ENCODE data around the gene TSPAN32.
"Not testable (repeated sequence)": the region's sequence is repeated elsewhere in the genome, so short reads cannot be mapped to it uniquely, and the experiment has no call there.

Gene TSPAN32

DNA sequence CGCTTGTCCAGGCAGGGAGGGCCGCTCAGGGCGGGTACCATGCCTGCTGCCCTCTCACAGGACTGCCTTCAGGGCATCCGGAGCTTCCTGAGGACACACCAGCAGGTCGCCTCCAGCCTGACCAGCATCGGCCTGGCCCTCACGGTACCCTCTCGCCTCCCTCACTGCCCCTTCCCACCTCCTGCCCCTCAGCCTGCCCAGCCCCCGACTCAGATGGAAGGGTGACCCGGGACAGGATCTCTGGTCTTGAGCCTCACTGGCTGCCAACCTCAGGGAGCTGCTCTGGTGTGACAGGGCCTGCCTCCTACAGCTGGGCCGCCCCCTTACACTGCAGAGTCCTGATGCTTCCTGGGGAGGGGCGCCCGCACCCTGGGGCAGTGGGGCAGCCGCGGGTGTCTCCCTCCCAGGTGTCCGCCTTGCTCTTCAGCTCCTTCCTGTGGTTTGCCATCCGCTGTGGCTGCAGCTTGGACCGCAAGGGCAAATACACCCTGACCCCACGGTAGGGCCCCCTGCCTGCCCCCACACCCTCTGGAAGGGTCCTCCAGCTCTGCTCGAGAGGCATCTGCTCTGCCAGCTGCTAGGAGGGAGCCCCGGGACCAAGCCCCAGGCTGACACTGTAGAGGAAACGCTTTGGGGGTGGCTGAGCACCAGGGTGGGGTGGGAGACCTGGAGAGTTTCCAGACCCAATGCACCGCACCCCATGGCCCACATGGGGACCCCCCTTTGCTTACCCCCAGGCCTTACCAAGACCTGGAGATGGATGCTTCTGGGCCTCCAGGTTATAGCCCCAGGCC, 14.6 kb downstream of the TSPAN32 start:
- DNase-seq (ENCODE audit: low read depth), result no peak

DNA sequence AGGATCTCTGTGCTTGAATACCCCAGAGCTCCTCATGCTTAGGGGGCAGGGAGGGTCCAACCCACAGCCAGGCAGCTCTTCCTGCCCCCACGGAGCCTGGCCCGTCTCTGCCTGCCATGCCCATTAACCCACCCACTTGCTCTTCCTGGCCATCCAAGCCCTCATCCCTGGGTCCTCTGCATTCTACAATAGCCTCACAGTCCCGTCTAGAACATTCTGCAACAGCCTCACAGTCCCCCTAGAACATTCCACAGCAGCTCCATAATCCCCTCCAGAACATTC, 15.1 kb downstream of the TSPAN32 start:
- DNase-seq (ENCODE audit: low read depth), result no peak

DNA sequence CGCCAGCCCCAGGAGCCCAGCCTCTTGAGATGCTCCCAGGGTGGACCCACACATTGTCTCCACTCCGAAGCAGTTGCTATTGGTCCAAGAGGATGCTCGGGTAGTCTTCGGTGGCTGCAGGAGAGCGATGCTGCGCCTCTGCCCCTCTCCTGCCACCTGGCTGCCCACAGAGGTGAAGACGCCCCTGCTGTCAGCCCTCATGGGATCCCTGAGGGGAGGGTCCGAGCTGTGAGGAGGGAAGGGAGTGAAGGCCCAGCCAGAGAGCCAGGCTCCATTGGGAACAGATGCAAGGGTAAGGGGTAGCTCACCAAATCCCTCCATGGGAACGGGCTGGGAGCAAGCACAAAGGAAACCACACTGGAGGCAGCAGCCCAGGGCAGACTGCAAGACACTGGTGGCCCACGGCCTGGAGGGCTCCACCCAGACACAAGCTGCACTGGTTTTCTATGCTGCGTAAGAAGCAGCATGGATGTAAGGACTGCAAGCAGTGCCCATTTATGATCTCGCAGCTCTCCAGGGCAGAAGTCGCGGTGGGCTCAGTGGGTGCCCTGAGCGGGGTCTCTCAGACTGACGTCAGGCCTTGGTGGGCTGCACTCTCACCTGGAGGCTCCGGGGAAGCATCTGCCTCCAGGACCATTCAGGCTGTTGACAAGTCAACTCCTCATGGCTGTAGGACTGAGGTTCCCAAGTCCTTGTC, 15.7 kb downstream of the TSPAN32 start:
- DNase-seq (ENCODE audit: low read depth), result no peak

DNA sequence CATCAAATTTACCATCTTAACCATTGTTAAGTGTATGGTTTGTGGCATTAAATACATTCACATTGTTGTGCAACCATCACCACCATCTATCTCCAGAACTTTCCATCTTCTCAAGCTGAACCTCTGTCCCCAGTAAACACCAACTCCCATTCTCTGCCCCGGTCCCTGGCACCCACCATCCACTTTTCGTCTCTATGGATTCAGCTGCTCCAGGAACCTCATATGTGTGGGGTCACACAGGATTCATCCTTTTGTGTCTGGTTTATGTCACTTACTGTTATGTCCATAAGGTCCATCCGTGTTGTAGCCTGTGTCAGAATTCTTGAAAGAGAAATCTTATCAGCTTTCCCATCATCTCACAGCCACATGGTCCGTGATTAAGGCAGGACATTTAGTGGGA, 16.3 kb downstream of the TSPAN32 start:
- DNase-seq (ENCODE audit: low read depth), result no peak

DNA sequence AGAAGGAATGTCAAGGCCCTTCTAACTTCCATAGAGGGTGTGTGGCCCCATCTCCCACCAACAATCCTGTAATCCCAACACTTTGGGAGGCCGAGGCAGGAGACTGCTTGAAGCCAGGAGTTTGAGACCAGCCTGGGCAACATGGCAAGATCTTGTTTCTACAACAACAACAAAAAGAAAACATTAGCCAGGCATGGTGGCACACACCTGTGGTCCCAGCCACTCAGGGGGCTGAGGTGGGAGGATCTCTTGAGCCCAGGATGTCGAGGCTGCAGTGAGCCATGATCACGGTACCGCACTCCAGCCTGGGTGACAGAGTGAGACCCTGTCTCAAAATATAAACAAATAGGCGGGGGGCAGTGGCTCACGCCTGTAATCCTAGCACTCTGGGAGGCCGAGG, 16.9 kb downstream of the TSPAN32 start:
- no peak for DNase-seq (ENCODE audit: low read depth)

DNA sequence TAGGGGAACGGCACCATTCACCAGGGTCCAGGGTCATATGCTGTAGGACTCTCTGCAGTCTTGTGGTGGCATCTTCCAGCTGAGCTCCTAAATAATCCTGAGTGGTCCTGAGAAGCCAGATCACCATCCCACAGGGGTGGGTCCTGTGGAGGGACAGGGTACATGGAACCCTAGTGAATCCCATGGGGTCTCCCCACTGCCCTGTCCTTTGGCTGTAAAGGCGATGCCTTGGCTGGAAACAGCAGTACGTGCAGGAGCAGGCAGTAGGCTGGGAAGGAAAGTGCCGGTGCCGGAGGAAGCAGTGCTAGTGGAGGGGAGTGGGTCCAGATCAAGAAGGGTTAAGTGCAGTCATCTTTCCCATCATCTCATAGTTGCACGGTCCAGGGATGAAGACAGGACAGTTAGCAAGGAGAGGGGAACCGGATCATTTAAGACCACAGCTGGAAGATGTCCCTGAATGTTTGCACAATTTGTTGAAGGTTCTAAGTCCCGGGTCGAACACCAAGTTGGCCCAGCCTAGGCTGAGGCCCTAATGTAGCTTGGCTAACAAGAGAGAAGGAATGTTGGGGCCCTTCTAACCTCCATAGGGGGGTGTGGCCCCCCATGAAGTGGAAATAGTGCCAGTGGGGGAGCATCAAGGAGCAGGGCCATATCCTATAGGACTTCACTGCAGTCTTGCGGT, 18.1 kb downstream of the TSPAN32 start:
- DNase-seq (ENCODE audit: low read depth), result no peak

DNA sequence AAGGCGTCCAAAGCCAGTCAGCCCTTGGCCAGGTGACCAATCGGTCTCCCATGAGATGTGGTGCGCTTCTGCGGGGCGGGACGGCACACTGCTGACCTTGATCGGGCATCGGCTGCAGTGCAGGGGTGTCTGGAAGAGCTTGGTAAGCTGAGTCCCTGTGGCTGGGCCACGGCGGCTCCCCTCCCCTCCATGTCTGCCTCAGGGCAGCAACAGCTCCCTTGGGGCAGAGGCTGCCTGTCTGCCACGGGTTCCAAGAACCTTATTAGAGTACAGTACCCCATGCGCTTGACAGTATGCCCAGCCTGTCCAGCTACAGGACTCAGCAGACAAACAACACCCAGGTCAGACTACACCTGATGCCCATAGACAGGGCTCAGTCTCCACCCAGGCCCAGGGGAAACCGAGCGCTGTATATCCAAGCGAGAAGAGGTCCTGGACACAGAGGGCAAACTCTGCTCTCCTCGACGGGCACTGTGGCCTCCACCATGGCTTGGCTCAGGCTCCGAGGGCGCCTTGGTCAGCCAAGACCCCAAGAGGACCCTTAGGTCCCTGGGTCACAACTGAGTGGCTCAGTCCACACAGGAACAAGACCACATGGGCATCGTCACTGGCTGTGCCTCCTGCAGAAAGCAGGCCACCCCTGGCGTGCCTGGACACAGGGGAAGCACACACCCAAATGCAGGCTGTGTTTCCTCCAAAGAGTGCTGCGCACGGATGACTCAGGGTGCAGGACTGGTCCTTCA, 18.9 kb downstream of the TSPAN32 start:
- DNase-seq (ENCODE audit: low read depth), result no peak

DNA sequence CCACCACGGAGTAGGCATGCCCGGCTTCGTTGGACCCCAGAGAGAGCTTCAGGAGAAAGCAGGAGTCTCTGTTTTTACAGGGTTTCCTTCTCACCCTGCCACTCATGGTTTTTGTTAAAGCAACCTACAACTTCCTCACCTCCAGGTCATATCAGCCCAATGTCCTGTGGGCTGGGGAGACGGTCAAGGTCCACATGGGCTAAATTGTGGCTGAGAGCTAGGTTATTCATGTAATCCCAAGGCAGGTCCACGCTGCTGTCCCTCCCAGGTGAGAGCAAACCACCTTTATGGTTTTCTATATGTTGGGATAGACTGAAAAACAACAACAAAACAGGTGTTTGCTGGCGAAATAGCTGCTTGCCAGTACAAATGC, 19.5 kb downstream of the TSPAN32 start:
- DNase-seq (ENCODE audit: low read depth), result no peak

DNA sequence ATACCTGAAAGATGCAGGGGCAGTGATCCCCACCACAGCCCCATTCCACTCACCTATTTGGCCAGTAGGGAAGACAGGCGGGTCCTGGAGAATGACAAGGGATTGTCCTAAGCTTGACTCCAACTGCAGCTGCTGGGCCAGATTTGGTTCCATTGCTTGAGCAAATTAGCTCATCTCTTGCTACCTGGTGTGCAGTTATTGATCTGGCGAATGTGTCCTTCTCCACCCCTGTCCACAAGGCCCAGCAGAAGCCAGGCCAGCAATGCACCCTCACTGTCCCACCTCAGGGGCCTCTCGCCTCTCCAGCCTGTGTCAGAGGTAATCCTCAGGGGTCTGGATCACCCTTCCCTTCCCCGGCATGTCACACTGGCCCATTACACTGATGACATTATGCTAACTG, 23.3 kb downstream of the TSPAN32 start:
- DNase-seq (ENCODE audit: low read depth), result no peak

DNA sequence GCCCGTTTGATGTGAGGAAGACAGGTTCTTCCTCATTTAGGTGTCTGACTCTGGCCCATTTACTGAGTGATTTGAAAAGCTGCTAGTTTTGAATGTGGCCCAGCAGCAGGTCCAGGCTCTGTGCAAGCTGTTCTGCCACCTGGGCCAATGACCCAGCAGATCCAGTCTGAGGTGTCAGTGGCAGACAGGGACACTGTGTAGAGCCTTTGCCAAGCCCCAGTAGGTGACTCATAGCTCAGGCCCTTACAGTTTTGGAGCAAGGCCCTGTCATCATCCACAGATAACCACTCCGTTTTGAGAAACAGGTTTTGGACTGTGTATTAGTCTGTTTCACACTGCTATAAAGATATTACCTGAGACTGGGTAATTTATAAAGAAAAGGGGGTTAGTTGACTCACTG, 23.9 kb downstream of the TSPAN32 start:
- no peak for DNase-seq (ENCODE audit: low read depth)

DNA sequence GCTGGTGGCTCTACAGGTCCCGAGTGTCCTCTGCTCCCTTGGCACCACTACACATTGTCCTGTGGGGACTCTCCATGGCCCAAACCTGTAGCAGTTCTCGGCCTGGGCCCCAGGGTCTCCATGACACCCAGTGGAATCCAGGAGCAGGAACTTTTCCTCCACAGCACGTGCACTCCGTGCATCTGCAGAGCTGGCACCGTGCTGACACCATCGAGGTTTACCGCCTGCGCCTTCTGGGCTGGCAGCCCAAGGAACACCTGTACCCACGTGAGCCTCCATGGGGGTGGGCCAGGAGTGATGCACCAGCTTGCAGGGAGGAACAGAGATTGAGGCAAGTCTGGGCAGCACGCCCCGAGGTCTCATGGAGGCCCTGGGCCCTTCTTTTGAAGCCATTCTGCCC, 25.2 kb downstream of the TSPAN32 start:
- no peak for DNase-seq (ENCODE audit: low read depth)

DNA sequence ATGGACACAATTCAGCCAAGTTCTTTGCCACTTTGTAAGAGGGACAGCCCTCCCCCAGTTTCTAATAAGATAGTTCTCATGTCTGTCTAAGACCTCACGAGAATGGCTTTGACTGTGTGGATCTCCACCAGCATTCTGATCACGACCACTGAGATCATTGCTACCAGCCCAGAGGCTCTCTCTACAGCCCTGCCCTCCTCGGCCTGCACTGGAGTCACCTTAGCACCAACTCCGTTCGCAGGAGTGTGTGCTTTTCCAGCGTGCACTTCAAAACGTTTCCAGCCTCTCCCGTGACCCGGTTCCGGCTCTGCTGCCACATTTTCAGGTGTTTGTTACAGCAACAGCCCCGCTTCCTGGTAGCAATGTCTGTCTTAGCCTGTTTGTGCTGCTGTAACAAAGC, 26.2 kb downstream of the TSPAN32 start:
- no peak for DNase-seq (ENCODE audit: low read depth)

DNA sequence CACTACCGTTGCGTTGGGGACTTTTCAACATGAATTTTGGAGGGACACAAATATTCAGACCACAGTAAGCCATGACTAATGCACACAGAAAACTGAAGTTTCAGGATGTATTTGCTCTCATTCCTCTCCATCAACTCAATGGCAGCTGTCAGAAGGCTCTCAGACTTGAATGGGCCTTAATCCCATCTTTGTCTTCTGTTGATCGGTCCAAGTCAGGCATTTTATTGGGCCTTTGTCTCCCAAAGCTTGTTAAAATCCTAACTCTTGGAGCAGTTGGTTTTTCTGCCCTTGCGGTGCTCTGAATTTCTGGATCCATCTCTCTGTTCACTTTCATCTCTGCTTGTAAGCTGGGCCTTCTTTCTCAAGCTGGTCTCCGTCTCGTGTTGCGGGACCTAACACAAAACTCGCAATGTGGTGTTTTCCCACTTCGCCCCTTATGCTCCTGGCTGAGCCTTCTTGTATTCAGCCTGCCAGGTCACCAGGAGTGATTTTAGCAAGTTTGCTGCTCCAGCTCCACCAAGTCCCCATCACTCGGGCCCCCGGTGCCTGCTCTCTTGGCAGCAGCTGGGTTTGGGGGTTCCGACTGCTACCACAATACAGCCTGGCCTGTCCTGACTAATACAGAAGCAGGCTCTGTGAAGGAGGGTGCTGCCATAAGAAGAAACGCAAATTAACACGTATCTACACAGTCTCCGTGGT, 27.0 kb downstream of the TSPAN32 start:
- DNase-seq (ENCODE audit: low read depth), result no peak

DNA sequence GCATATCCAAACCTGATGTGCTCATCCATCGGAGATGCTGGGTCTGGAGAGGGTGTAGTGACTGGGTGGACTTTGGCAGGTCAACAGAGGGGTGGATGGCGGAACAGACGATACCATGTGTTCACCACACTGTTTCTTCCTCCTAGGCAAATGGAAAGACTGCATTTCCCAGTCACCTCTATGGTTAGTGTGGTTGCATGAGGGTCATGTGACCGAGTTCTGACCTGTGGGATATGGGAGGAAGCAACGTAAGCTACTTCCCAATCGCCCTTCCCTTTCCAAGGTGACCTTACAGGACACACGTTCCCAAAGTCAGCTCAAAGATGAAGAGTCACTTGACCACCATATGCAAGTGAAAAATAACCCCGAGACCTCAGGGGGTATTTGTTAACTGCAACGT, 27.7 kb downstream of the TSPAN32 start:
- no peak for DNase-seq (ENCODE audit: low read depth)

DNA sequence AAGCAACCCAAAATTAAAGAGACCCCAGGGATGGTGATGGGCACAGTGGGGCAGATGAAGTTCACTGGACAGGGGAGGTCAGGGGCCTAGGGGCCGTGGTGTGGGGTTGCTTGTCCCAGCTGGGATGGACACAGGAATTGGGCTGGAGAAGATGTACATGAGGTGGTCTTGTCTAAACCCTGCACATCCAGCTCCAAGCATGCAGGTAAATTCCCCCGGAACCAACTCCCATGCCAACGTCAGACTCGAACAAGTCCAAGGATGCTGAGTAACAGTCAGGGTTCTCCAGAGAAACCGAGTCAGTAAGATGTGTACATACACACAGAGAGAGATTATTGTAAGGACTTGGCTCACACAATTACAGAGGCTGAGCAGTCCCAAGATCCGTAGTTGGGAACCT, 28.9 kb downstream of the TSPAN32 start:
- no peak for DNase-seq (ENCODE audit: low read depth)

DNA sequence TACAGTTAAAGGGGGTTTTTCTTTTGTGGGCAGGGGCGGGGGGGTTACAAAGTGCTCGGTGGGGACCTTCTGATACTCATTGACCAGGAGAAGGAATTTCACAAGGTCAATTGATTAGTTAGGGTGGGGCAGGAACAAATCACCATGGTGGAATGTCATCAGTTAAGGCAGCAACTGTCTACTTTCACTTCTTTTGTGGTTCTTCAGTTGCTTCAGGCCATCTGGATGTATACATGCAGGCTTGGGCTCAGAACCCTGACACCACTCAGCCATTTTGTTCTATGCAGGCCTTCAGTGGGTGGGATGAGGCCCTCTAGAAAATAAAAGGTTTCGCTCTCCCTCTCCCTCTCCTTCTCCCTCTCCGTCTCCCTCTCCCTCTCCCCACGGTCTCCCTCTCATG, 29.6 kb downstream of the TSPAN32 start:
- DNase-seq (ENCODE audit: low read depth), result no peak

DNA sequence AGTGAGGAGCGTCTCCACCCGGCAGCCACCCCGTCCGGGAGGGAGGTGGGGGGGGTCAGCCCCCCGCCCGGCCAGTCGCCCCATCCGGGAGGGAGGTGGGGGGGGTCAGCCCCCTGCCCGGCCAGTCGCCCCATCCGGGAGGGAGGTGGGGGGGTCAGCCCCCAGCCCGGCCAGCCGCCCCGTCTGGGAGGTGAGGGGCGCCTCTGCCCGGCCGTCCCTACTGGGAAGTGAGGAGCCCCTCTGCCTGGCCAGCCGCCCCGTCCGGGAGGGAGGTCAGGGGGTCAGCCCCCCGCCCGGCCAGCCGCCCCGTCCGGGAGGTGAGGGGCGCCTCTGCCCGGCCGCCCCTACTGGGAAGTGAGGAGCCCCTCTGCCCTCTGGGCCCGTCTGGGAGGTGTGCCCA, 30.8 kb downstream of the TSPAN32 start:
- not testable (repeated sequence) for DNase-seq (ENCODE audit: low read depth)

DNA sequence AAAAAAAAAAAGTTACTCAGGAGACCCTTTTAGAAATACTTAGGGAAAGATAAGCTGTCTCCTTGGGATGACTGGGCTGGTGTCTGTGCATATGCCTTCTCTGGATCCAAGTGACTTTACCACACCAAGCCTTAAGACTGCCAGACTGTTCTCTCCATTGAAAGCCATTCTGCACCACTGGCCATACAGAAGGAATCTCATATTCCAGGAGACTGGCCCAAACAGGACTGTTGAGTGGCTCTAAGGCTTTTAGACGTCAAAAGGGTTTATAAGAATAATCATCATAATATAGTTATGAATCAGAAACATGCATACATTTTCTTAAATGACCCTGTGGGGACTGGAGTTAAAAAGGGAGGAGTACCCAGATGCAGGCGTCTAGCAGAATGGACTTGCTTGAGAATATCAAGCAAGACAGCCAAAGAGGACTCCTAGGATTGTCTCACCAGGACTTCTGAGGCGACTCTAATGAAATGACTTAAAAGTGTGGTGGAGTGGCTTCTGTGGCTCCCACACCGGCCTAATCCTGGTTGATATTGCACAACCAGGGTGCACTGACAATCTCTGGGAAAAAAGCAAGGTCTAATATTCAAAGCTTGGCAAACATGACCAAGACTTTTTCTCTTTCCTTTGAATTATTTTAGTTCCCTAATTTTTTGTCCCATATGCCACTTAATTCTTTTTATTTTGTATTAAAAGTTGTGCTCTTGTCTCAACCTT, 31.8 kb downstream of the TSPAN32 start:
- not testable (repeated sequence) for DNase-seq (ENCODE audit: low read depth)

DNA sequence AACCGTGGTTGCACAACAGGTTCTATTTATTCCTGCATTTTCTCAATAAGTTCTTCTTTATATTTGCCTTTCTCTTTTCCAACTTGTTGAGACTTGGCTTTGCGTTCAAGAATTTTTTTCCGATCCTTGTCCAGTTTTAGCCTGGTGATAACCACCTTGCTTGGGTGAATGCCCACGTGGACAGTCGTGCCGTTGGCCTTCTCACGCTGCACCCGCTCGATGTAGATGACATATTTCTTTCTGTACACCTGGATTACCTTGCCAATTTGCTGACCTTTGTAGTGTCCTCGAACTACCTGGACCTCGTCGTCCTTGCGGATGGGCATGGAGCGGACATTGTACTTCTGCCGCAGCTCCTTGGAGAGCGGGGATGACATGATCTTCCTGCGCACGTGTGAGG, 33.5 kb downstream of the TSPAN32 start:
- not testable (repeated sequence) for DNase-seq (ENCODE audit: low read depth)

DNA sequence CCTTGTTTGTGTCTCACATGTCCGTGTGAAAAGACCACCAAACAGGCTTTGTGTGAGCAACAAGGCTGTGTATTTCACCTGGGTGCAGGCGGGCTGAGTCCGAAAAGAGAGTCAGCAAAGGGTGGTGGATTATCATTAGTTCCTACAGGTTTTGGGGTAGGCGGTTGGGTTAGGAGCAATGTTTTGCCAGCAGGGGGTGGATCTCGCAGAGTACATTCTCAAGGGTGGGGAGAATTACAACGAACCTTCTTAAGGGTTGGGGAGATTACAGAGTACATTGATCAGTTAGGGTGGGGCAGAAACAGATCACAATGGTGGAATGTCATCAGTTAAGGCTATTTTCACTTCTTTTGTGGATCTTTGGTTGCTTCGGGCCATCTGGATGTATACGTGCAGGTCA, 36.9 kb downstream of the TSPAN32 start:
- DNase-seq (ENCODE audit: low read depth), result not testable (repeated sequence)

DNA sequence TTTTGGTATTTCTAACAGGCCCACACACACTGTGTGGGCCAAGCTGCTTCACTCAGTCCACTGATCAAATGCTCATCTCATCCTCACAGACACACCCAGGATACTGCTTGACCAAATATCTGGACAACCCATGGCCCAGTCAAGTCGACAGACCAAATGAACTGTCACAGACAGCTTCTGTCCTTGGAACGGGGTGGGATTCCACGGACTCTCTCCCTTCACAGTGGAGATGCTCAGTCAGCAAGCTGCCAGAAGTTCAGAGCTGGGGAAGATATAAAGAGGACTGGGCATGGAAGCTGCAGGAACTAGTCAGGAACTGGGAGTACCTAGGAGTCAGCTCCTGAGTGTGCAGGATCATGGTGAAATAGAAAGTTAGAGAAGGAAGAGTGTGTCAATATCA, 40.7 kb downstream of the TSPAN32 start:
- no peak for DNase-seq (ENCODE audit: low read depth)

DNA sequence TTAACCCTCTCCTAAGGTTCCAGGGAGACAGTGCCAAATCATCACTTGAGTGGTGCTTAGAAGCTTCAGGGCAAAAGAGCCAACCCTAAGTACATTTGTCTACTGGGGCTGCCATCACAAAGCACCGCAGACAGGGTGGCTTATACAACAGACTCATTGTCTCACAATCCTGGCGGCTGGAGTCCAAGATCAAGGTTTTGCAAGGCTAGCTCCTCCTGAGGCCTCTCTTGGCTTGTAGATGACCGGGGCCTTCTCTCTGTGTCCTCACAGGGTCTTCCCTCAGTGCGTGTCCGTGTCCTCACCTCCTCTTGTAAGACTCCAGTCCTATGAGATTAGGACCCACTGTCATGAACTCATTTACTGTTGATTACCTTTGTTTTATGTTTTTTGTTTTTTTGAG, 41.2 kb downstream of the TSPAN32 start:
- no peak for DNase-seq (ENCODE audit: low read depth)
